ENCODE results near the gene KCNE1.

Gene KCNE1

DNA sequence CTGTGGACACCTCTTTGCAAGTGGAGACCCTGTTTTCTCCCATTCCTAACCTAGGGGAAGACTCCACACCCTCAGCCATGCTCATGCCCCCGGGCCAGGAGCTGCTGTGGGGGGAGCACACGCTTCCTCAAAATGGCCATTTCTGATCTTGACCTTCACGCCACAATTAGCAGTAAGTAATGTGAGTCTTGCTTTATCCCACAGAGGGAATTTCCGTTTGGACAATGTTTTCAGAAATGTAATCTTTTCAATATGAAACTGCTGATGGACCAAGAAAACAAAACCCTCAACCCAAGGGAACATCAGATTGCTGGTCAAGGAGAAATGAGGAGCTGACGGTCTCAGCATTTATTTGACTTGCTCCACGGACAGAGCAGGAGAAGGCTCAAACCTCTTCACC lies 8.3 kb upstream of the KCNE1 start:
- ATAC-seq = no peak

GRCh38 chr21:34519694-34520093 lies 7.7 kb upstream of the KCNE1 start:
- ATAC-seq = no peak
- TF ChIP-seq OSR1 (CRISPR knock-in tag; IDR thresholded peaks at IDR 0.05) (no peak), ZFP30 (CRISPR knock-in tag; IDR thresholded peaks at IDR 0.05) (no peak), BACH2 (CRISPR knock-in tag; IDR thresholded peaks at IDR 0.05; ENCODE audit: borderline replicate concordance) (no peak), ARNTL (CRISPR knock-in tag; IDR thresholded peaks at IDR 0.05; ENCODE audit: borderline replicate concordance, low read depth) (no peak), POU6F1 (CRISPR knock-in tag; IDR thresholded peaks at IDR 0.05; ENCODE audit: borderline replicate concordance, low read depth) (no peak)

More for the DNA sequence above, 8.3 kb upstream of the KCNE1 start:
- no peak for TF ChIP-seq ARNTL (CRISPR knock-in tag; IDR thresholded peaks at IDR 0.05; ENCODE audit: borderline replicate concordance, low read depth)
- no peak for TF ChIP-seq TOX (CRISPR knock-in tag; IDR thresholded peaks at IDR 0.05; ENCODE audit: borderline replicate concordance)
- TF ChIP-seq GLIS3 (CRISPR knock-in tag; IDR thresholded peaks at IDR 0.05) = no peak
- no peak for TF ChIP-seq ZFP30 (CRISPR knock-in tag; IDR thresholded peaks at IDR 0.05)
- no peak for TF ChIP-seq ZFP3 (CRISPR knock-in tag; IDR thresholded peaks at IDR 0.05)

DNA sequence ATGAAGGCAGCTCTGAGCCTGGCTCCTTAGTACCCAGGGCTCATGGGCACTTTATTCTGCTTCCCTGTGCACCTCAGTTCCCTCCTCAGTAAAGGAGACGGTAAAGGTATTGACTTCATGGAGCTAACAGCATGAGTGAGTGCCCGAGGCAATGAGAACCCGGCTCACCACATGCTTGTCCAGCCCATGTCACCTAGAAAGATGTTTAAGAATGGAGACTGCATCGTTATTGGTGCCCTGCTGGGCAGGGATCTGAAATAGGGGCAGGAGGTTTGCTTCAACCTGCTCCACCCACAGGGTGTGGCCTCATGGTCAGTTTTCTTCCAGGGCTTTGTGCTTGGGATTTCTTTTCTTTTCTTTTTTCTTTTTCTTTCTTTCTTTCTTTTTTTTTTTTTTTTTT lies 7.0 kb upstream of the KCNE1 start:
- no peak for TF ChIP-seq ISL1 (CRISPR knock-in tag; IDR thresholded peaks at IDR 0.05)
- no peak for TF ChIP-seq ARNTL (CRISPR knock-in tag; IDR thresholded peaks at IDR 0.05; ENCODE audit: borderline replicate concordance, low read depth)
- TF ChIP-seq TSHZ2 (CRISPR knock-in tag; IDR thresholded peaks at IDR 0.05) = no peak
- no peak for TF ChIP-seq CSDC2 (CRISPR knock-in tag; IDR thresholded peaks at IDR 0.05)
- TF ChIP-seq, protein P1, sequence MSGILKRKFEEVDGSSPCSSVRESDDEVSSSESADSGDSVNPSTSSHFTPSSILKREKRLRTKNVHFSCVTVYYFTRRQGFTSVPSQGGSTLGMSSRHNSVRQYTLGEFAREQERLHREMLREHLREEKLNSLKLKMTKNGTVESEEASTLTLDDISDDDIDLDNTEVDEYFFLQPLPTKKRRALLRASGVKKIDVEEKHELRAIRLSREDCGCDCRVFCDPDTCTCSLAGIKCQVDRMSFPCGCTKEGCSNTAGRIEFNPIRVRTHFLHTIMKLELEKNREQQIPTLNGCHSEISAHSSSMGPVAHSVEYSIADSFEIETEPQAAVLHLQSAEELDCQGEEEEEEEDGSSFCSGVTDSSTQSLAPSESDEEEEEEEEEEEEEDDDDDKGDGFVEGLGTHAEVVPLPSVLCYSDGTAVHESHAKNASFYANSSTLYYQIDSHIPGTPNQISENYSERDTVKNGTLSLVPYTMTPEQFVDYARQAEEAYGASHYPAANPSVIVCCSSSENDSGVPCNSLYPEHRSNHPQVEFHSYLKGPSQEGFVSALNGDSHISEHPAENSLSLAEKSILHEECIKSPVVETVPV (CRISPR knock-in tag; IDR thresholded peaks at IDR 0.05) = no peak
- TF ChIP-seq PPARA (CRISPR knock-in tag; IDR thresholded peaks at IDR 0.05; ENCODE audit: borderline replicate concordance) = no peak
- no peak for TF ChIP-seq TCF4 (CRISPR knock-in tag; IDR thresholded peaks at IDR 0.05; ENCODE audit: borderline replicate concordance)
- ATAC-seq = no peak

- no peak for TF ChIP-seq GLIS3 (CRISPR knock-in tag; IDR thresholded peaks at IDR 0.05)
- no peak for TF ChIP-seq TSHZ2 (CRISPR knock-in tag; IDR thresholded peaks at IDR 0.05)
- no peak for TF ChIP-seq ESRRG (CRISPR knock-in tag; IDR thresholded peaks at IDR 0.05)
- TF ChIP-seq SNAI2 (CRISPR knock-in tag; IDR thresholded peaks at IDR 0.05) = no peak
- no peak for ATAC-seq
These were observed 6.3 kb upstream of the KCNE1 start for GRCh38 chr21:34518301-34518700.

GRCh38 chr21:34517491-34518245 lies 5.7 kb upstream of the KCNE1 start:
- peak; percentile 73 for ATAC-seq
- TF ChIP-seq ZFP30 (CRISPR knock-in tag; IDR thresholded peaks at IDR 0.05) (no peak), TCF4 (CRISPR knock-in tag; IDR thresholded peaks at IDR 0.05; ENCODE audit: borderline replicate concordance) (no peak), ZFP3 (CRISPR knock-in tag; IDR thresholded peaks at IDR 0.05) (no peak), ZC3H10 (CRISPR knock-in tag; IDR thresholded peaks at IDR 0.05) (no peak), RARB (CRISPR knock-in tag; IDR thresholded peaks at IDR 0.05) (no peak)

Data from SK-N-SH treated with all-trans-retinoic acid at 6 μM for 48 hours (cell line).